Osteoblast (primary cell): Measurements from ENCODE around the gene CFAP107. TPM values are rescaled to one million over a fixed set of nuclear protein-coding genes. Genes with fewer than 3 reads are reported as not detected.

Experiments
- DNase-seq: peaks from one replicate; pipeline ENCODE4 v3.0.0; 2011; ENCODE audit warnings: low spot score, mixed read lengths; ENCODE audit not compliant: insufficient read length; ENCODE audit errors: missing footprints
- H2AFZ ChIP-seq: 2 replicates; pipeline ENCODE4 v1.6.0; 2011; ENCODE audit warnings: mild to moderate bottlenecking, low read length
- H3K27ac ChIP-seq: 2 replicates; pipeline ENCODE4 v1.5.1; 2011; ENCODE audit warnings: mild to moderate bottlenecking, low read depth, low read length, moderate library complexity
- H3K27me3 ChIP-seq: 2 replicates; pipeline ENCODE4 v1.6.0; 2012; ENCODE audit warnings: mild to moderate bottlenecking, control low read depth, inconsistent platforms, low read length, moderate library complexity; ENCODE audit not compliant: insufficient read depth
- H3K36me3 ChIP-seq: 2 replicates; pipeline ENCODE4 v1.5.1; 2011; ENCODE audit warnings: mild to moderate bottlenecking, low read length, control low read depth, moderate library complexity; ENCODE audit not compliant: insufficient read depth
- H3K4me1 ChIP-seq: 2 replicates; pipeline ENCODE4 v1.5.1; 2011; ENCODE audit warnings: mild to moderate bottlenecking, low read length, control low read depth, moderate library complexity; ENCODE audit not compliant: insufficient read depth
- H3K4me2 ChIP-seq: 2 replicates; pipeline ENCODE4 v1.6.0; 2011; ENCODE audit warnings: mild to moderate bottlenecking, low read length; ENCODE audit not compliant: insufficient read depth
- H3K4me3 ChIP-seq: fragments of 200-600 bp; sonication (generic); 3 replicates; pipeline ENCODE4 v1.5.1; 2012; ENCODE audit warnings: mild to moderate bottlenecking, low read length, inconsistent platforms; ENCODE audit not compliant: insufficient read depth
- H3K79me2 ChIP-seq: 2 replicates; pipeline ENCODE4 v1.6.0; 2012; ENCODE audit warnings: mild to moderate bottlenecking, low read length, control low read depth, inconsistent platforms; ENCODE audit not compliant: insufficient read depth
- H3K9me3 ChIP-seq: 2 replicates; pipeline ENCODE4 v1.5.1; 2011; ENCODE audit warnings: low read depth, low read length, control low read depth
- H4K20me1 ChIP-seq: 2 replicates; pipeline ENCODE4 v1.6.0; 2012; ENCODE audit warnings: mild to moderate bottlenecking, low read length, control low read depth; ENCODE audit not compliant: insufficient read depth
- CTCF ChIP-seq: IDR thresholded peaks from 2 replicates; pipeline ENCODE4 v1.5.1; 2011; ENCODE audit warnings: mild to moderate bottlenecking, low read depth, low read length, moderate library complexity; ENCODE audit errors: extremely low read depth
- total RNA-seq: library from RNA; depleted of rRNA; stranded (reverse); fragments of >200 nt; gene quantifications from 2 replicates; pipeline ENCODE4 v1.2.3, GENCODE V29; 2012

Gene CFAP107
- total RNA-seq, 1 donor, result not detected

GRCh38 chr1:12764016-12764415 lies 18.0 kb downstream of the CFAP107 start:
- Histone ChIP-seq H3K9me3 (no peaks in the 10 kb centered on the region), H3K4me1 (no peaks in the 10 kb centered on the region), H3K79me2 (no peaks in the 10 kb centered on the region), H3K4me3 (no peak overlapping the region), H3K4me2 (no peak overlapping the region), H3K27ac (no peak overlapping the region), H4K20me1 (no peaks in the 10 kb centered on the region), H3K36me3 (no peaks in the 10 kb centered on the region), H3K27me3 (no peaks in the 10 kb centered on the region), H2AFZ (no peak overlapping the region)
- no peak for DNase-seq
- no peak for TF ChIP-seq CTCF

- no peak for DNase-seq
- no peaks in the 10 kb centered on the region for H3K4me1 ChIP-seq
- H3K27me3 ChIP-seq, result no peaks in the 10 kb centered on the region
- H2AFZ ChIP-seq, result no peak overlapping the region
- H3K4me3 ChIP-seq, result no peak overlapping the region
- H3K4me2 ChIP-seq, result no peak overlapping the region
- TF ChIP-seq CTCF, result no peak
- no peaks in the 10 kb centered on the region for H3K9me3 ChIP-seq
- H3K79me2 ChIP-seq, result no peaks in the 10 kb centered on the region
- no peak overlapping the region for H3K27ac ChIP-seq
- no peaks in the 10 kb centered on the region for H4K20me1 ChIP-seq
- H3K36me3 ChIP-seq, result no peaks in the 10 kb centered on the region
Measured at GRCh38 chr1:12769031-12769430, 23.0 kb downstream of the CFAP107 start.

GRCh38 chr1:12769976-12770505 lies 24.0 kb downstream of the CFAP107 start:
- no peaks in the 10 kb centered on the region for H3K36me3 ChIP-seq
- no peak overlapping the region for H3K4me3 ChIP-seq
- no peak for TF ChIP-seq CTCF
- no peaks in the 10 kb centered on the region for H4K20me1 ChIP-seq
- H3K4me1 ChIP-seq, result no peaks in the 10 kb centered on the region
- no peaks in the 10 kb centered on the region for H3K9me3 ChIP-seq
- H3K27me3 ChIP-seq, result no peaks in the 10 kb centered on the region
- H3K27ac ChIP-seq, result no peak overlapping the region
- no peaks in the 10 kb centered on the region for H3K79me2 ChIP-seq
- H2AFZ ChIP-seq, result no peak overlapping the region
- no peak overlapping the region for H3K4me2 ChIP-seq
- DNase-seq, result no peak

GRCh38 chr1:12770620-12771019 lies 24.6 kb downstream of the CFAP107 start:
- no peaks in the 10 kb centered on the region for H3K4me1 ChIP-seq
- no peaks in the 10 kb centered on the region for H3K79me2 ChIP-seq
- no peaks in the 10 kb centered on the region for H3K9me3 ChIP-seq
- no peaks in the 10 kb centered on the region for H3K36me3 ChIP-seq
- DNase-seq, result no peak
- H3K27ac ChIP-seq, result no peak overlapping the region
- no peak overlapping the region for H2AFZ ChIP-seq
- H3K4me3 ChIP-seq, result no peak overlapping the region
- H4K20me1 ChIP-seq, result no peaks in the 10 kb centered on the region
- H3K4me2 ChIP-seq, result no peak overlapping the region
- no peaks in the 10 kb centered on the region for H3K27me3 ChIP-seq
- no peak for TF ChIP-seq CTCF
